K562 (cell line): ENCODE measurements around the gene FGF11. TPM values are rescaled to one million over a fixed set of nuclear protein-coding genes. Genes with fewer than 3 reads are reported as not detected.
A peak's percentile ranks its signal among the peaks of the same experiment; 100 is the strongest.

Experiments used
- ATAC-seq: fragments of 200-7000 bp; cut with Tn5 transposase; 3 replicates; pipeline ENCODE4 v1.9.1; 2020; ENCODE audit warnings: moderate library complexity
- BruUV-seq: library from RNA; stranded (reverse); fragments of 400-500 nt; replicated peaks from 2 replicates; lab custom pipeline; 2021; lab: Mats Ljungman, UMichigan
- CTCF ChIA-PET: fragments of 300-600 bp; formaldehyde crosslinking; extraction: SDS; loops from one replicate; lab custom pipeline; 2021; ENCODE audit warnings: low intra/inter-chr PET ratio; lab: Yijun Ruan, JAX
- POLR2A ChIA-PET: fragments of 300-600, 350-650 bp; sonication (Branson Sonifier 250); formaldehyde crosslinking; extraction: SDS; loops from one replicate; lab custom pipeline; 2021; ENCODE audit warnings: antibody characterized with exemption, inconsistent platforms; lab: Yijun Ruan, JAX
- DNase-seq, 4 experiments: peaks; one replicate each; pipeline versions ENCODE4 v3.0.0 to v3.0.0-alpha.2; 2011 to 2018; ENCODE audit warnings: low spot score in 3 of 4, mixed read lengths in 3 of 4; ENCODE audit errors: extremely low read depth in 1 of 4
- FAIRE-seq: peaks from 2 replicates; lab custom pipeline; 2011; peaks lifted over from hg19 to GRCh38; lab: Jason Lieb, UNC
- H2AFZ ChIP-seq: 2 replicates; pipeline ENCODE4 v1.6.0; 2011; ENCODE audit warnings: low read depth, low read length, control low read depth, inconsistent platforms
- H3K27ac ChIP-seq: fragments of 200-600 bp; 3 replicates; pipeline ENCODE4 v1.8.0; 2011; ENCODE audit warnings: low read depth, mild to moderate bottlenecking, control low read depth, inconsistent platforms, low read length, moderate library complexity, mixed read lengths; ENCODE audit errors: extremely low read depth
- H3K27me3 ChIP-seq, 2 experiments: fragments of 300-600 bp in 1 of 2; 2 replicates in 1 of 2; 3 replicates in 1 of 2; pipeline versions ENCODE4 v1.6.0 to v1.8.0; 2011; ENCODE audit warnings: inconsistent platforms in 2 of 2, low read length in 2 of 2, mild to moderate bottlenecking in 1 of 2, mixed read lengths in 1 of 2, moderate library complexity in 1 of 2; ENCODE audit not compliant: control insufficient read depth in 2 of 2, insufficient read depth in 2 of 2
- H3K36me3 ChIP-seq: fragments of 300-600 bp; 3 replicates; pipeline ENCODE4 v1.8.0; 2011; ENCODE audit warnings: mild to moderate bottlenecking, low read length, inconsistent platforms; ENCODE audit not compliant: control insufficient read depth, insufficient read depth
- H3K4me1 ChIP-seq, 2 experiments: fragments of 200-600 bp in 1 of 2; replicated peaks in 1 of 2; 2 replicates in 1 of 2; 3 replicates in 1 of 2; pipeline versions ENCODE4 v1.5.1 to v1.8.0; 2011; ENCODE audit warnings: inconsistent platforms in 2 of 2, low read length in 2 of 2, mild to moderate bottlenecking in 1 of 2, mixed read lengths in 1 of 2, moderate library complexity in 1 of 2; ENCODE audit not compliant: control insufficient read depth in 2 of 2, insufficient read depth in 2 of 2
- H3K4me2 ChIP-seq: 2 replicates; pipeline ENCODE4 v1.6.1; 2011; ENCODE audit warnings: low read length, control low read depth, inconsistent platforms, mixed read lengths; ENCODE audit not compliant: insufficient read depth
- H3K4me3 ChIP-seq: fragments of 200-600 bp; sonication (generic), shearing (Covaris generic); 2 replicates; pipeline ENCODE4 v1.5.1; 2016; ENCODE audit warnings: control low read depth, inconsistent platforms
- H3K79me2 ChIP-seq: fragments of 200-600 bp; 3 replicates; pipeline ENCODE4 v1.8.0; 2011; ENCODE audit warnings: low read length, inconsistent platforms; ENCODE audit not compliant: control insufficient read depth, insufficient read depth
- H3K9ac ChIP-seq, 2 experiments: 2 replicates each; pipeline versions ENCODE4 v1.6.0 to v1.6.1; 2011; ENCODE audit warnings: low read depth in 2 of 2, low read length in 2 of 2, control low read depth in 1 of 2, inconsistent platforms in 1 of 2, mild to moderate bottlenecking in 1 of 2, mixed read lengths in 1 of 2; ENCODE audit not compliant: insufficient read depth in 1 of 2
- H3K9me1 ChIP-seq: one replicate; pipeline ENCODE4 v1.6.0; 2011; ENCODE audit warnings: inconsistent platforms, mild to moderate bottlenecking, low read length, moderate library complexity; ENCODE audit not compliant: control insufficient read depth, insufficient read depth
- H3K9me3 ChIP-seq: replicated peaks from 2 replicates; pipeline ENCODE4 v1.5.1; 2011; ENCODE audit warnings: low read depth, low read length, inconsistent platforms; ENCODE audit not compliant: control insufficient read depth, insufficient read depth
- H4K20me1 ChIP-seq: replicated peaks from 2 replicates; pipeline ENCODE4 v1.6.1; 2011; ENCODE audit warnings: low read length, inconsistent platforms, mixed read lengths; ENCODE audit not compliant: control insufficient read depth, insufficient read depth
- RFX1 ChIP-seq: fragments of 450-650 bp; IDR thresholded peaks from 2 replicates; pipeline ENCODE4 v1.6.1; 2016; ENCODE audit warnings: mild to moderate bottlenecking, moderate library complexity
- SMAD3 ChIP-seq: fragments of 450-650 bp; formaldehyde crosslinking; conservative IDR thresholded peaks from 2 replicates; pipeline ENCODE4 v1.4.0; 2020; ENCODE audit warnings: mild to moderate bottlenecking
- ZBTB5 ChIP-seq: fragments of 450-650 bp; IDR thresholded peaks from 2 replicates; pipeline ENCODE4 v1.6.1; 2017; ENCODE audit warnings: antibody characterized with exemption
- WGBS: fragments of 100-300 bp; shearing (Covaris generic); methylation state at CpG from one replicate; pipeline ENCODE4 v1.1.6; 2016; ENCODE audit warnings: low coverage, mixed read lengths; ENCODE audit not compliant: insufficient coverage; ENCODE audit errors: missing lambda C conversion rate; 5-methylcytosine and 5-hydroxymethylcytosine counted together
- in situ Hi-C: fragments of 300-500 bp; cut with MboI; formaldehyde crosslinking; loops from 4 replicates; pipeline ENCODE4 v1.15.0; 2018; ENCODE audit warnings: inconsistent platforms, mixed read lengths
- intact Hi-C: fragments of 100-400 bp; cut with micrococcal nuclease; formaldehyde crosslinking; loops from 2 replicates; pipeline ENCODE4 v1.14.2; 2022
- polyA plus RNA-seq, 8 experiments: library from polyadenylated mRNA; depleted of rRNA in 4 of 8; stranded (reverse) in 5 of 8; unstranded in 3 of 8; fragments of >200 nt; fragmentation: Nextera tagmentation in 2 of 8; fragmentation: Illumina TruSeq in 1 of 8; extraction: Ambion mirVana in 2 of 8; extraction: Trizol in 1 of 8; gene quantifications; 2 replicates each; pipeline versions ENCODE4 v1.2.1 to v1.2.3, GENCODE V29; 2011 to 2014; ENCODE audit warnings: inconsistent platforms in 1 of 8, missing spikeins in 1 of 8
- total RNA-seq, 7 experiments: library from RNA; depleted of rRNA in 6 of 7; stranded (reverse); fragments of >200 nt in 6 of 7; fragmentation: Illumina TruSeq in 2 of 7; extraction: Trizol in 2 of 7; gene quantifications; 2 replicates each; pipeline versions ENCODE4 v1.2.1 to v1.2.3, GENCODE V29; 2011 to 2021; ENCODE audit warnings: low replicate concordance in 1 of 7

Gene FGF11
- total and polyA plus RNA-seq, 9 of the 15 experiments (the other 6 are each of a cell fraction or from before 2014, with no cell fraction given), result 1.2 to 7.5 (median 3.0) TPM

DNA sequence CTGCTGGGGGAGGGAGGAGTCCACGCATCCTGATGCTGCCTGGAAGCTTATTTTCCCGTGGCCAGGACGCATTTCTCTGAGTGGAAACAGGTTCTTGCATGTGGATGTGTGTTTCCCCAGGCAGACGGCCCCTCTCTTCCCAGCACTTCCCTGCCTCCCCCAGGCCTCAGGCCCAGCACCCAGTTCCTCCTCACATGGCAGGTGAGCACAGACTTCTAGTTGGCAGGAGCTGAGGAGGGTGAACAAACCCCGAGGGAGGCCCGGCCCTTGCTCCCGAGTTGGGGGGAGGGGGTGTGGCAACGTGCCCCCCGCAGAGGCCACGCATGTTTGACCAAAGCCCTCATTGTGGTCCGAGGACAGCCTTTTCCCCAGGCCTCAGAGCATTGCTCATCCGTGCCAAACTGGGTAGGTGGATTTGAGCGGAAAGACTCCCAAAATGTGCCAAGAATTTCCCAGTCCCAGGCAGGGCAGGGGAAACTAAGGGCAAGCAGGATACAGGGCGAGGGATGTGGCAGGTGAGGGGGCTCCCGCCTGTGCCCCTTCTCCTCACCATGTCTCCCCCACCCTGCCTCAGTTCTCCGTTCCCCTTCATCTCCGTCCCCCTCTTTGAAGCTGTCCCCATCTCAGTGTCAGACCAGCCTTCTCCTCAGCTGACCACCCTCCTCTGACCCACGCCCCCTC lies 20.7 kb upstream of the FGF11 start (continued):
- TF ChIP-seq ZBTB5, result no peak

DNA sequence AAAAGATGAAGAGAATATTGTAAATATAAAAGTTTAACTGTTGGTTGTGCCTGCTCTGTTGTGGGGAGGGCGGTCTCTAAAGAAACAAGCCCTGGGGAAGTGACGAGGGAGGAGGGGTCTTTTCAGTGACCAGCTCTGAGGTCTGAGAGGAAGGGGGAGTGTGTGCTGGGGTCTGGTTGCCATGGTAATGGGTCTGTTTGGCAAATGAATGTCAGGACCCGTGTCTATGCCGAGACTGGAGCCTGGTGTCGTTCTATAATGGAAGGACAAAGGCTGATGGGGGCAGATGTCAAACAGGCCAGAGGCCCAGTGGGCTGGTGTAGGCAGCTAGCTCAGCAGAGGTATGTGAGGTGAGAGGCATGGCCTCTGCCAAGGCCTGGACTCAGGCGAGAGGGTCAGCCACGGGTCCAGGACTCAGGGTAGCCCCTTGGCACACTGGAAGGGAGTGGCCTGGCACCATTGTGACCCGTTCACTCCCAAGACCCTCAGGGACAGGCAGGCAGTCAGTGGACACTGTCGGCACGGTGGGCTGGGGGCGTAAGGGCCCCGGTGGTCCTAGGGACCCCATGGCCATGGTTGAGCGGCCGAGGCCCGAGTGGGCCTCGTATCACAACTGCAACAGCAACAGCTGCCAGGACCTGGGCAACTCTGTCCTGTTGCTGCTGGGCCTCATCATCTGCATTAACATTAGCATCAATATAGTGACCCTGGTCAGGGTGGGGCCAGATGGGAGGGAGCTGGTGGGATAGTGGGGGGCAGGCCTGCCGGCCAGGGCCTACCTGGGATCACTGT lies 19.3 kb upstream of the FGF11 start, which contains the start of gene SPEM1:
SPEM1 (plus strand) TSS at position 506 of the 792 bp plus-strand sequence; CDS start at position 567, 61 bp downstream.
- H3K9me1 ChIP-seq, result no peaks in the 10 kb centered on the region
- WGBS, result 45% methylated on average over 12 of the region's 17 CpGs
- H3K4me1 ChIP-seq, result peaks cover 0 to 10% of the 10 kb centered on the region in 2 experiments; a peak in 2 of 5 replicates
- CTCF ChIA-PET, result no interaction called here
- no peaks in the 10 kb centered on the region for H3K27me3 ChIP-seq
- no peak within 1 kb of the TSS for H3K27ac ChIP-seq
- intact Hi-C loops (no loop called here), in situ Hi-C loops (no loop called here)
- H3K36me3 ChIP-seq, result no peaks in the 10 kb centered on the region
- no peak within 1 kb of the TSS for H3K4me2 ChIP-seq
- BruUV-seq, result no TSS peak
- DNase-seq (no peak), ATAC-seq (no peak), FAIRE-seq (no peak)
- H3K79me2 ChIP-seq, result no peaks in the 10 kb centered on the region
- no peaks in the 10 kb centered on the region for H3K9me3 ChIP-seq
- TF ChIP-seq SMAD3 (CRISPR knock-in tag) (no peak), RFX1 (peak; percentile 52; the same call in 1 of the 2 replicates)
- H2AFZ ChIP-seq, result no peak within 1 kb of the TSS
- H3K9ac ChIP-seq, result peak within 1 kb of the TSS in 1 of 2 experiments; percentile 52; a peak in 2 of 4 replicates
- POLR2A ChIA-PET, result interaction anchor here (0.6 to 1.4 kb wide), 2 partner anchors 17 to 66 kb away, joined by 3 read pairs; no protein-coding TSS in a partner anchor
- no peak within 1 kb of the TSS for H3K4me3 ChIP-seq
- H4K20me1 ChIP-seq, result no peaks in the 10 kb centered on the region
